Measurements from ENCODE around the gene MPST.

DNA sequence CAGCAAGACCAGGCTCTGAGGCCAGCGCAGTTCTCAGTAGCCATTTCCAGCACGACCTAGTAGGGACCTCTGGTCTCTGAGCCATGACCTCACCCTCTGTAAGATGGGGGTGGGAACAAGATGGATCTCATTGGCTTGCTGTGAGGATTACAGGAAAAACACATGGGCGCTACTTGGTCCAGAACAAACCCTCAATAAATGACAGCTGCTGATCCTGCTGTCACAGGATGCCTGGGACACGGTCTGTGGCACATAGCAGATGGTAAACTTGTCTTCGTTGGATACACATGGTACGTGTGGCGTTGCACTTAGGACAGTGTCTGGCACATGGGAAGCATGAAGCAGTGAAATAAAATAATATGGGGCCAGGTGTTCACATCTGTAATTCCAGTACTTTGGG is 27.5 kb downstream of the MPST start:
- TF ChIP-seq, protein P1, sequence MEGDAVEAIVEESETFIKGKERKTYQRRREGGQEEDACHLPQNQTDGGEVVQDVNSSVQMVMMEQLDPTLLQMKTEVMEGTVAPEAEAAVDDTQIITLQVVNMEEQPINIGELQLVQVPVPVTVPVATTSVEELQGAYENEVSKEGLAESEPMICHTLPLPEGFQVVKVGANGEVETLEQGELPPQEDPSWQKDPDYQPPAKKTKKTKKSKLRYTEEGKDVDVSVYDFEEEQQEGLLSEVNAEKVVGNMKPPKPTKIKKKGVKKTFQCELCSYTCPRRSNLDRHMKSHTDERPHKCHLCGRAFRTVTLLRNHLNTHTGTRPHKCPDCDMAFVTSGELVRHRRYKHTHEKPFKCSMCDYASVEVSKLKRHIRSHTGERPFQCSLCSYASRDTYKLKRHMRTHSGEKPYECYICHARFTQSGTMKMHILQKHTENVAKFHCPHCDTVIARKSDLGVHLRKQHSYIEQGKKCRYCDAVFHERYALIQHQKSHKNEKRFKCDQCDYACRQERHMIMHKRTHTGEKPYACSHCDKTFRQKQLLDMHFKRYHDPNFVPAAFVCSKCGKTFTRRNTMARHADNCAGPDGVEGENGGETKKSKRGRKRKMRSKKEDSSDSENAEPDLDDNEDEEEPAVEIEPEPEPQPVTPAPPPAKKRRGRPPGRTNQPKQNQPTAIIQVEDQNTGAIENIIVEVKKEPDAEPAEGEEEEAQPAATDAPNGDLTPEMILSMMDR (conservative IDR thresholded peaks at IDR 0.05; ENCODE audit: low read length), result no peak
- TF ChIP-seq EZH2phosphoT487 (IDR thresholded peaks at IDR 0.05; ENCODE audit: borderline replicate concordance), result no peak

Measured in Loucy (cell line).